Measurements from ENCODE around the gene ADAMTS19. TPM values are rescaled to one million over a fixed set of nuclear protein-coding genes. Genes with fewer than 3 reads are reported as not detected.

ADAMTS19 gene
- total RNA-seq, 1 experiment from 2014 or later, result not detected

GRCh38 chr5:129476751-129477150, 16.7 kb downstream of the ADAMTS19 start:
- Mint-ChIP-seq H3K27ac (ENCODE audit: unreplicated experiment) (no peak overlapping the region), H3K4me1 (ENCODE audit: low read depth, unreplicated experiment) (no peaks in the 10 kb centered on the region), H3K36me3 (ENCODE audit: insufficient read depth, unreplicated experiment) (no peaks in the 10 kb centered on the region), H3K27me3 (ENCODE audit: unreplicated experiment) (no peaks in the 10 kb centered on the region), H3K4me3 (ENCODE audit: low read depth, unreplicated experiment) (no peak overlapping the region), H3K9me3 (ENCODE audit: low read depth, unreplicated experiment) (no peaks in the 10 kb centered on the region)
- no TSS peak for BruUV-seq (replicated peaks)
- intact Hi-C loops (cut with micrococcal nuclease; ENCODE audit: unreplicated experiment), result no loop called here
- no peak for DNase-seq
- CTCF ChIA-PET, result no interaction called here
- no peak for TF ChIP-seq CTCF (IDR thresholded peaks at IDR 0.05; ENCODE audit: unreplicated experiment)

- no peaks in the 10 kb centered on the region for H3K36me3 Mint-ChIP-seq (ENCODE audit: insufficient read depth, unreplicated experiment)
- DNase-seq, result no peak
- intact Hi-C loops (cut with micrococcal nuclease; ENCODE audit: unreplicated experiment), result no loop called here
- H3K27ac Mint-ChIP-seq (ENCODE audit: unreplicated experiment), result no peak overlapping the region
- CTCF ChIA-PET, result no interaction called here
- TF ChIP-seq CTCF (IDR thresholded peaks at IDR 0.05; ENCODE audit: unreplicated experiment), result no peak
- no peak overlapping the region for H3K4me3 Mint-ChIP-seq (ENCODE audit: low read depth, unreplicated experiment)
- no TSS peak for BruUV-seq (replicated peaks)
- H3K9me3 Mint-ChIP-seq (ENCODE audit: low read depth, unreplicated experiment), result no peaks in the 10 kb centered on the region
- no peaks in the 10 kb centered on the region for H3K4me1 Mint-ChIP-seq (ENCODE audit: low read depth, unreplicated experiment)
- H3K27me3 Mint-ChIP-seq (ENCODE audit: unreplicated experiment), result no peaks in the 10 kb centered on the region
These were observed 17.4 kb downstream of the ADAMTS19 start for GRCh38 chr5:129477532-129477931.

GRCh38 chr5:129481161-129481560, 21.1 kb downstream of the ADAMTS19 start:
- H3K36me3 Mint-ChIP-seq (ENCODE audit: insufficient read depth, unreplicated experiment), result no peaks in the 10 kb centered on the region
- intact Hi-C loops (cut with micrococcal nuclease; ENCODE audit: unreplicated experiment), result no loop called here
- BruUV-seq (replicated peaks), result no TSS peak
- no peaks in the 10 kb centered on the region for H3K27me3 Mint-ChIP-seq (ENCODE audit: unreplicated experiment)
- H3K4me1 Mint-ChIP-seq (ENCODE audit: low read depth, unreplicated experiment), result no peaks in the 10 kb centered on the region
- CTCF ChIA-PET, result no interaction called here
- H3K27ac Mint-ChIP-seq (ENCODE audit: unreplicated experiment), result no peak overlapping the region
- H3K9me3 Mint-ChIP-seq (ENCODE audit: low read depth, unreplicated experiment), result no peaks in the 10 kb centered on the region
- no peak for DNase-seq
- H3K4me3 Mint-ChIP-seq (ENCODE audit: low read depth, unreplicated experiment), result no peak overlapping the region
- TF ChIP-seq CTCF (IDR thresholded peaks at IDR 0.05; ENCODE audit: unreplicated experiment), result no peak

- no peak for DNase-seq
- Mint-ChIP-seq H3K4me1 (ENCODE audit: low read depth, unreplicated experiment) (no peaks in the 10 kb centered on the region), H3K4me3 (ENCODE audit: low read depth, unreplicated experiment) (no peak overlapping the region), H3K27ac (ENCODE audit: unreplicated experiment) (no peak overlapping the region), H3K27me3 (ENCODE audit: unreplicated experiment) (no peaks in the 10 kb centered on the region), H3K36me3 (ENCODE audit: insufficient read depth, unreplicated experiment) (no peaks in the 10 kb centered on the region), H3K9me3 (ENCODE audit: low read depth, unreplicated experiment) (no peaks in the 10 kb centered on the region)
- no TSS peak for BruUV-seq (replicated peaks)
- intact Hi-C loops (cut with micrococcal nuclease; ENCODE audit: unreplicated experiment), result no loop called here
- no peak for TF ChIP-seq CTCF (IDR thresholded peaks at IDR 0.05; ENCODE audit: unreplicated experiment)
- CTCF ChIA-PET, result no interaction called here
These were observed 36.3 kb downstream of the ADAMTS19 start for GRCh38 chr5:129496421-129496820.

Measured in Calu3 (cell line).